Loucy (cell line): ENCODE measurements around the gene RBM44.

Experiments
- H2AFZ ChIP-seq: fragments of 200-600 bp; sonication (generic); 2 replicates; pipeline ENCODE4 v1.6.0; 2016; ENCODE audit warnings: antibody characterized with exemption, mild to moderate bottlenecking, low read length, moderate library complexity
- H3F3A ChIP-seq: fragments of 200-600 bp; 2 replicates; pipeline ENCODE4 v1.6.0; 2016; ENCODE audit warnings: antibody characterized with exemption, low read depth, mild to moderate bottlenecking
- H3K27me3 ChIP-seq: fragments of 200-600 bp; sonication (generic); 2 replicates; pipeline ENCODE4 v1.6.1; 2014; ENCODE audit warnings: low read length, mild to moderate bottlenecking; ENCODE audit not compliant: insufficient read depth, poor library complexity, severe bottlenecking
- H3K36me3 ChIP-seq: fragments of 200-600 bp; sonication (generic); 2 replicates; pipeline ENCODE4 v1.6.1; 2016; ENCODE audit warnings: low read length; ENCODE audit not compliant: insufficient read depth
- H3K4me1 ChIP-seq: fragments of 200-600 bp; sonication (generic); 2 replicates; pipeline ENCODE4 v1.5.1; 2014; ENCODE audit warnings: low read length, mild to moderate bottlenecking; ENCODE audit not compliant: insufficient read depth, poor library complexity, severe bottlenecking
- H3K4me2 ChIP-seq: fragments of 200-600 bp; sonication (generic); 2 replicates; pipeline ENCODE4 v1.6.0; 2014; ENCODE audit warnings: antibody characterized with exemption, low read length, low read depth, mild to moderate bottlenecking; ENCODE audit not compliant: poor library complexity, severe bottlenecking
- H3K4me3 ChIP-seq: fragments of 200-600 bp; sonication (generic); 2 replicates; pipeline ENCODE4 v1.5.1; 2014; ENCODE audit warnings: low read length, mild to moderate bottlenecking, mixed read lengths; ENCODE audit not compliant: poor library complexity, severe bottlenecking
- H3K79me2 ChIP-seq: fragments of 200-600 bp; sonication (generic); 2 replicates; pipeline ENCODE4 v1.6.1; 2014; ENCODE audit warnings: low read length; ENCODE audit not compliant: insufficient read depth
- H3K9ac ChIP-seq: fragments of 200-600 bp; sonication (generic); 2 replicates; pipeline ENCODE4 v1.6.0; 2014; ENCODE audit warnings: mild to moderate bottlenecking, low read depth, low read length, moderate library complexity; ENCODE audit not compliant: poor library complexity, severe bottlenecking
- H3K9me2 ChIP-seq: fragments of 200-600 bp; sonication (generic); replicated peaks from 2 replicates; pipeline ENCODE4 v1.6.1; 2016; ENCODE audit warnings: low read depth, low read length, mixed read lengths
- H3K9me3 ChIP-seq: fragments of 200-600 bp; sonication (generic); 2 replicates; pipeline ENCODE4 v1.6.1; 2014; ENCODE audit warnings: mild to moderate bottlenecking, antibody characterized with exemption, low read length, low read depth; ENCODE audit not compliant: insufficient read depth
- H4K20me1 ChIP-seq: fragments of 200-600 bp; sonication (generic); 2 replicates; pipeline ENCODE4 v1.6.0; 2014; ENCODE audit warnings: antibody characterized with exemption, low read length, mild to moderate bottlenecking; ENCODE audit not compliant: insufficient read depth, poor library complexity, severe bottlenecking
- CTCF ChIP-seq: fragments of 200-600 bp; sonication (generic); conservative IDR thresholded peaks from 2 replicates; pipeline ENCODE4 v1.5.1; 2014; ENCODE audit warnings: mild to moderate bottlenecking, antibody characterized with exemption, low read length
- EZH2phosphoT487 ChIP-seq: fragments of 200-600 bp; IDR thresholded peaks from 2 replicates; pipeline ENCODE4 v1.6.1; 2018; ENCODE audit warnings: antibody characterized with exemption, mild to moderate bottlenecking, moderate library complexity, borderline replicate concordance

The RBM44 gene

GRCh38 chr2:237801466-237801865, 2.9 kb downstream of the RBM44 start:
- no peaks in the 10 kb centered on the region for H3F3A ChIP-seq
- H3K4me1 ChIP-seq: no peaks in the 10 kb centered on the region
- TF ChIP-seq CTCF (no peak), EZH2phosphoT487 (no peak)
- H3K9ac ChIP-seq: no peak overlapping the region
- no peaks in the 10 kb centered on the region for H3K36me3 ChIP-seq
- no peaks in the 10 kb centered on the region for H3K27me3 ChIP-seq
- H3K4me2 ChIP-seq: no peak overlapping the region
- no peaks in the 10 kb centered on the region for H3K79me2 ChIP-seq
- H2AFZ ChIP-seq: no peak overlapping the region
- H4K20me1 ChIP-seq: no peaks in the 10 kb centered on the region
- no peaks in the 10 kb centered on the region for H3K9me3 ChIP-seq
- no peaks in the 10 kb centered on the region for H3K9me2 ChIP-seq
- H3K4me3 ChIP-seq: no peak overlapping the region

GRCh38 chr2:237806334-237806733, 7.8 kb downstream of the RBM44 start:
- no peak overlapping the region for H3K4me3 ChIP-seq
- no peaks in the 10 kb centered on the region for H3K9me3 ChIP-seq
- no peak overlapping the region for H3K4me2 ChIP-seq
- no peaks in the 10 kb centered on the region for H3K79me2 ChIP-seq
- no peak overlapping the region for H2AFZ ChIP-seq
- no peak overlapping the region for H3K9ac ChIP-seq
- no peaks in the 10 kb centered on the region for H4K20me1 ChIP-seq
- no peaks in the 10 kb centered on the region for H3K9me2 ChIP-seq
- H3K36me3 ChIP-seq: no peaks in the 10 kb centered on the region
- H3K27me3 ChIP-seq: no peaks in the 10 kb centered on the region
- TF ChIP-seq CTCF (no peak), EZH2phosphoT487 (no peak)
- H3F3A ChIP-seq: no peaks in the 10 kb centered on the region
- H3K4me1 ChIP-seq: no peaks in the 10 kb centered on the region

- TF ChIP-seq EZH2phosphoT487 (no peak), CTCF (no peak)
- Histone ChIP-seq H3K36me3 (no peaks in the 10 kb centered on the region), H3K27me3 (no peaks in the 10 kb centered on the region), H3K4me1 (peaks cover 17% of the 10 kb centered on the region), H2AFZ (no peak overlapping the region), H3K9ac (no peak overlapping the region), H3F3A (peaks cover 4% of the 10 kb centered on the region; the same call in 1 of the 2 replicates), H3K79me2 (no peaks in the 10 kb centered on the region), H3K9me2 (no peaks in the 10 kb centered on the region), H3K4me3 (no peak overlapping the region), H4K20me1 (no peaks in the 10 kb centered on the region), H3K4me2 (no peak overlapping the region), H3K9me3 (no peaks in the 10 kb centered on the region)
These were observed 17.1 kb downstream of the RBM44 start for GRCh38 chr2:237815637-237816036.
